Panc1 (cell line): ENCODE results near the gene PRKAG2. TPM values are rescaled to one million over a fixed set of nuclear protein-coding genes. Genes with fewer than 3 reads are reported as not detected.

Experiments used
- ATAC-seq: fragments of 200-7000 bp; cut with Tn5 transposase; 2 replicates; pipeline ENCODE4 v1.9.1; 2020; ENCODE audit warnings: mild to moderate bottlenecking, moderate library complexity
- BruUV-seq: library from RNA; stranded (reverse); fragments of 400-500 nt; replicated peaks from 2 replicates; lab custom pipeline; 2021; lab: Mats Ljungman, UMichigan
- CTCF ChIA-PET: fragments of 300-600 bp; sonication (Branson Sonifier 250); formaldehyde crosslinking; loops from one replicate; lab custom pipeline; 2022; ENCODE audit warnings: antibody characterized with exemption; lab: Charles Lee
- POLR2A ChIA-PET: fragments of 300-600 bp; sonication (Branson Sonifier 250); formaldehyde crosslinking; loops from one replicate; lab custom pipeline; 2022; ENCODE audit warnings: antibody characterized with exemption; lab: Charles Lee
- DNase-seq: peaks from one replicate; pipeline ENCODE4 v3.0.0-alpha.2; 2010; ENCODE audit warnings: low read depth, low spot score
- H3K27ac ChIP-seq: 2 replicates; pipeline ENCODE4 v1.5.1; 2011; ENCODE audit warnings: mild to moderate bottlenecking, low read length, inconsistent platforms
- H3K27me3 ChIP-seq: fragments of 200-500 bp; sonication (Bioruptor generic); 2 replicates; pipeline ENCODE4 v1.6.0; 2014; ENCODE audit warnings: low read length, inconsistent platforms; ENCODE audit not compliant: control insufficient read depth, insufficient read depth
- H3K36me3 ChIP-seq: fragments of 200-500 bp; sonication (Bioruptor generic); 2 replicates; pipeline ENCODE4 v1.5.1; 2014; ENCODE audit warnings: inconsistent platforms, mild to moderate bottlenecking, low read length, moderate library complexity; ENCODE audit not compliant: control insufficient read depth, insufficient read depth
- H3K4me1 ChIP-seq: 2 replicates; pipeline ENCODE4 v1.5.1; 2011; ENCODE audit warnings: inconsistent platforms, mild to moderate bottlenecking, low read length, moderate library complexity; ENCODE audit not compliant: control insufficient read depth, insufficient read depth
- H3K4me3 ChIP-seq, 2 experiments: 2 replicates each; pipeline ENCODE4 v1.5.1; 2011 to 2012; ENCODE audit warnings: low read depth in 2 of 2, low read length in 2 of 2, mild to moderate bottlenecking in 2 of 2, inconsistent platforms in 1 of 2, moderate library complexity in 1 of 2
- H3K9me3 ChIP-seq: fragments of 200-500 bp; sonication (Bioruptor generic); 2 replicates; pipeline ENCODE4 v1.5.1; 2014; ENCODE audit warnings: low read depth, mild to moderate bottlenecking, inconsistent platforms, low read length, moderate library complexity; ENCODE audit not compliant: control insufficient read depth, insufficient read depth
- POLR2AphosphoS5 ChIP-seq: IDR thresholded peaks from 2 replicates; pipeline ENCODE4 v1.6.1; 2012; ENCODE audit warnings: mild to moderate bottlenecking, low read depth, low read length, moderate library complexity
- SIN3A ChIP-seq: IDR thresholded peaks from 2 replicates; pipeline ENCODE4 v1.6.1; 2012; ENCODE audit warnings: low read depth, mild to moderate bottlenecking, low read length, moderate library complexity, borderline replicate concordance; ENCODE audit not compliant: insufficient read depth
- TCF7L2 ChIP-seq: IDR thresholded peaks from 2 replicates; pipeline ENCODE4 v1.6.1; 2011; ENCODE audit warnings: mild to moderate bottlenecking, low read depth, low read length, inconsistent platforms
- in situ Hi-C: cut with HindIII; loops from 2 replicates; pipeline ENCODE4 v1.10.0; 2016; ENCODE audit warnings: low sequenced_read_pairs, low pct_unique_long_range_greater_than_20kb
- intact Hi-C: fragments of 100-400 bp; cut with micrococcal nuclease; formaldehyde crosslinking; loops from one replicate; pipeline ENCODE4 v1.10.0; 2022; ENCODE audit not compliant: unreplicated experiment
- total RNA-seq: library from RNA; stranded (reverse); gene quantifications from one replicate; pipeline ENCODE4 v1.2.1, GENCODE V29; 2021; ENCODE audit not compliant: unreplicated experiment
- TF ChIP-seq, protein P1 (sequence below), 2 experiments: IDR thresholded peaks; 2 replicates each; pipeline ENCODE4 v1.6.1; 2011 to 2012; ENCODE audit warnings: low read depth in 2 of 2, control low read depth in 1 of 2, low read length in 1 of 2, mild to moderate bottlenecking in 1 of 2, moderate library complexity in 1 of 2; ENCODE audit not compliant: insufficient read depth in 1 of 2
- TF ChIP-seq, protein P2 (sequence below): fragments of 450-650 bp; IDR thresholded peaks from 2 replicates; pipeline ENCODE4 v1.5.1; 2017; ENCODE audit warnings: mild to moderate bottlenecking

The PRKAG2 gene
- total RNA-seq, 1 experiment from 2014 or later: 71.6 TPM

DNA sequence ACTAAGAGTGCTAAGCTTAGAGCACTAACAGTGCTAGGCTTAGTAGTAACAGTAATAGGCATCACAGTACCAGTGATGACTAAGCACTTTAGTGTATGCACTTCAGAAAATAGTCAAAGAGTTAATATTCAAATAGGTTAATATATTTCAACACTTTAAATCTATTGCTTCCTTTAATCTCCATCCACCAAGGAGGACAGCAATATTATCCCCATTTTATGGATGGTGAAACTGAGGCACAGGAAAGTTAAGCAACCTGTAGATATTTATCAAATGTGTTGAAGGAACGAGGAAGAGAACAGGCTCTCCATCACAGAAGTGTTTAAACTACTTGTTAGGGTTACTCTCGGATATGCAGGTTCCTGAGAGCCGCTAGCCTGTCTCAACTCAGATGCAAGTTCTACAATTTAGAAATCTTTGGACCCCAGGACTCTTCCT is 165.5 kb downstream of the PRKAG2 start:
- TF ChIP-seq TCF7L2: no peak
- TF ChIP-seq SIN3A: no peak
- no peak for TF ChIP-seq POLR2AphosphoS5
- in situ Hi-C loops: no loop called here

DNA sequence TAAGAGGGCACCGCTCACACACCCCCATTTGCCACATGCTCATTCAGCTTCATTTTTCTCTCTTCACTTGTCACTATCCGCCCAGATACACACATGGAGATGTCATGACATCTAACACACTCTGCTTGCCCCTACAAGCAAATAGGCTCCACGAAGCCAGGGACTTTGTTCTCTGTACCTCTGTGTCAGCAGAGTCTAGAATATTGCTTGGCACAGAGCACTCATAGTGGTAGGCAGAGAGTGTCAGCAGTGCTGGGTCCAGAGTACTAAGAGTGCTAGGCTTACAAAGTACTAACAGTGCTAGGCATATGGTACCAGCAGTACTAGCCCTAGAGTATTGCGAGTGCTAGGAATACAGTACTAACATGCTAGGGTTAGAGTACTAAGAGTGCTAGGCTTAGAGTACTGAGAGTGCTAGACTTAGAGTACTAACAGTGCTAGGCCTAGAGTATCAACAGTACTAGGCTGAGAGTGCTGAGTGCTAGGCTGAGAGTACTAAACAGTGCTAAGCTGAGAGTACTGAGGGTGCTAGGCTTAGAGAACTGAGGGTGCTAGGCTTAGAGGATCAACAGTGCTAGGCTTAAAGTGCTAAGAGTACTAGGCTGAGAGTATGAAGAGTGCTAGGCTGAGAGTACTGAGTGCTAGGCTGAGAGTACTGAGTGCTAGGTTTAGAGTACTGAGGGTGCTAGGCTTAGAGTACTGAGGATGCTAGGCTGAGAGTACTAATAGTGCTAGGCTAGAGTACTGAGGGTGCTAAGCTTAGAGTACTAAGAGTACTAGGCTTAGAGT is 166.1 kb downstream of the PRKAG2 start:
- DNase-seq (peak; percentile 52), ATAC-seq (0 out of 2 replicates have a peak, but pooled peaks have one; percentile 6)
- CTCF ChIA-PET: no interaction called here
- TF ChIP-seq POLR2AphosphoS5 (no peak), TCF7L2 (no peak), SIN3A (no peak)
- TF ChIP-seq, protein P1, sequence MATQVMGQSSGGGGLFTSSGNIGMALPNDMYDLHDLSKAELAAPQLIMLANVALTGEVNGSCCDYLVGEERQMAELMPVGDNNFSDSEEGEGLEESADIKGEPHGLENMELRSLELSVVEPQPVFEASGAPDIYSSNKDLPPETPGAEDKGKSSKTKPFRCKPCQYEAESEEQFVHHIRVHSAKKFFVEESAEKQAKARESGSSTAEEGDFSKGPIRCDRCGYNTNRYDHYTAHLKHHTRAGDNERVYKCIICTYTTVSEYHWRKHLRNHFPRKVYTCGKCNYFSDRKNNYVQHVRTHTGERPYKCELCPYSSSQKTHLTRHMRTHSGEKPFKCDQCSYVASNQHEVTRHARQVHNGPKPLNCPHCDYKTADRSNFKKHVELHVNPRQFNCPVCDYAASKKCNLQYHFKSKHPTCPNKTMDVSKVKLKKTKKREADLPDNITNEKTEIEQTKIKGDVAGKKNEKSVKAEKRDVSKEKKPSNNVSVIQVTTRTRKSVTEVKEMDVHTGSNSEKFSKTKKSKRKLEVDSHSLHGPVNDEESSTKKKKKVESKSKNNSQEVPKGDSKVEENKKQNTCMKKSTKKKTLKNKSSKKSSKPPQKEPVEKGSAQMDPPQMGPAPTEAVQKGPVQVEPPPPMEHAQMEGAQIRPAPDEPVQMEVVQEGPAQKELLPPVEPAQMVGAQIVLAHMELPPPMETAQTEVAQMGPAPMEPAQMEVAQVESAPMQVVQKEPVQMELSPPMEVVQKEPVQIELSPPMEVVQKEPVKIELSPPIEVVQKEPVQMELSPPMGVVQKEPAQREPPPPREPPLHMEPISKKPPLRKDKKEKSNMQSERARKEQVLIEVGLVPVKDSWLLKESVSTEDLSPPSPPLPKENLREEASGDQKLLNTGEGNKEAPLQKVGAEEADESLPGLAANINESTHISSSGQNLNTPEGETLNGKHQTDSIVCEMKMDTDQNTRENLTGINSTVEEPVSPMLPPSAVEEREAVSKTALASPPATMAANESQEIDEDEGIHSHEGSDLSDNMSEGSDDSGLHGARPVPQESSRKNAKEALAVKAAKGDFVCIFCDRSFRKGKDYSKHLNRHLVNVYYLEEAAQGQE (IDR thresholded peaks at IDR 0.05; ENCODE audit: insufficient read depth in 1 of 2, low read depth in 2 of 2, low read length in 1 of 2): no peak
- TF ChIP-seq, protein P2, sequence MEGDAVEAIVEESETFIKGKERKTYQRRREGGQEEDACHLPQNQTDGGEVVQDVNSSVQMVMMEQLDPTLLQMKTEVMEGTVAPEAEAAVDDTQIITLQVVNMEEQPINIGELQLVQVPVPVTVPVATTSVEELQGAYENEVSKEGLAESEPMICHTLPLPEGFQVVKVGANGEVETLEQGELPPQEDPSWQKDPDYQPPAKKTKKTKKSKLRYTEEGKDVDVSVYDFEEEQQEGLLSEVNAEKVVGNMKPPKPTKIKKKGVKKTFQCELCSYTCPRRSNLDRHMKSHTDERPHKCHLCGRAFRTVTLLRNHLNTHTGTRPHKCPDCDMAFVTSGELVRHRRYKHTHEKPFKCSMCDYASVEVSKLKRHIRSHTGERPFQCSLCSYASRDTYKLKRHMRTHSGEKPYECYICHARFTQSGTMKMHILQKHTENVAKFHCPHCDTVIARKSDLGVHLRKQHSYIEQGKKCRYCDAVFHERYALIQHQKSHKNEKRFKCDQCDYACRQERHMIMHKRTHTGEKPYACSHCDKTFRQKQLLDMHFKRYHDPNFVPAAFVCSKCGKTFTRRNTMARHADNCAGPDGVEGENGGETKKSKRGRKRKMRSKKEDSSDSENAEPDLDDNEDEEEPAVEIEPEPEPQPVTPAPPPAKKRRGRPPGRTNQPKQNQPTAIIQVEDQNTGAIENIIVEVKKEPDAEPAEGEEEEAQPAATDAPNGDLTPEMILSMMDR: no peak
- no peaks in the 10 kb centered on the region for H3K36me3 ChIP-seq
- peaks cover 28% of the 10 kb centered on the region for H3K4me1 ChIP-seq
- in situ Hi-C loops: no loop called here
- H3K9me3 ChIP-seq: no peaks in the 10 kb centered on the region
- peak overlapping the region; percentile 48; the same call in 1 of the 2 replicates for H3K27ac ChIP-seq
- intact Hi-C loops: no loop called here
- no peaks in the 10 kb centered on the region for H3K27me3 ChIP-seq
- no peak overlapping the region for H3K4me3 ChIP-seq
- no TSS peak for BruUV-seq
- POLR2A ChIA-PET: no interaction called here

More for the DNA sequence above, 165.5 kb downstream of the PRKAG2 start:
- CTCF ChIA-PET: no interaction called here
- H3K9me3 ChIP-seq: no peaks in the 10 kb centered on the region
- ATAC-seq (no peak), DNase-seq (no peak)
- H3K27me3 ChIP-seq: no peaks in the 10 kb centered on the region
- POLR2A ChIA-PET: no interaction called here
- intact Hi-C loops: no loop called here
- H3K27ac ChIP-seq: peak overlapping the region; percentile 57; the same call in 1 of the 2 replicates
- H3K4me3 ChIP-seq: no peak overlapping the region
- no TSS peak for BruUV-seq
- H3K4me1 ChIP-seq: peaks cover 25% of the 10 kb centered on the region
- no peaks in the 10 kb centered on the region for H3K36me3 ChIP-seq
